A673 (cell line): ENCODE results near the gene MEI4.

Experiments
- CTCF ChIP-seq: fragments of 300-800, 200-600 bp; sonication (generic); conservative IDR thresholded peaks from 2 replicates; pipeline ENCODE4 v1.5.1; 2017; ENCODE audit warnings: low read depth, mild to moderate bottlenecking, antibody characterized with exemption, low read length, moderate library complexity, mixed read lengths
- EZH2 ChIP-seq: fragments of 200-600 bp; sonication (generic); IDR thresholded peaks from 2 replicates; pipeline ENCODE4 v1.6.1; 2017; ENCODE audit warnings: borderline replicate concordance, low read depth, mild to moderate bottlenecking, mixed read lengths, antibody characterized with exemption, low read length; ENCODE audit not compliant: poor library complexity, severe bottlenecking

DNA sequence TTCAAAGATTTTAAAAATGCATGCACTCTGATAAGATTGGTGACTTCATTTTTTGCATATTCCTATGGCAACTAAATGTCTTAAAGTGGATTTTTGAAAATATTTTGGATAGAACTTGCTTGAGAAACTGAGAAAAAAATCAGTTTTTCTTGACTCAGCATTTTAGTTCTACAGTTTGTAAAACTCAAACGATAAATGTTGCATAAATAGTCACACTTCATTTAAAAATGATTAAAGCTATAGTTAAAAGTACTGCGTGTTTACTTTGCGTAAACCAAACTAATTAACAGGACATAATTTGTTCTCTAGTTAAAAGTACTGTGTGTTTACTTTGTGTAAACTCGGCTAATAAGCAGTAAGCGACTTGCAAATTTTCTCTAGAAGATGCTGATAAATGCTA lies 28.3 kb upstream of the MEI4 start:
- TF ChIP-seq CTCF (no peak), EZH2 (no peak)
